BJ (cell line): ENCODE data around the gene SLC9A6. TPM values are rescaled to one million over a fixed set of nuclear protein-coding genes. Genes with fewer than 3 reads are reported as not detected.

Source experiments
- CTCF ChIA-PET: fragments of 350-600 bp; formaldehyde crosslinking; extraction: SDS; loops from one replicate; lab custom pipeline; 2021; ENCODE audit warnings: antibody characterized with exemption, inconsistent platforms; lab: Yijun Ruan, JAX
- POLR2A ChIA-PET: fragments of 300-600 bp; sonication (Branson Sonifier 250); formaldehyde crosslinking; extraction: SDS; loops from one replicate; lab custom pipeline; 2021; ENCODE audit warnings: antibody characterized with exemption; lab: Charles Lee
- DNase-seq: peaks from one replicate; pipeline ENCODE4 v3.0.0-alpha.2; 2011; ENCODE audit warnings: low read depth
- H3K27me3 ChIP-seq: 2 replicates; pipeline ENCODE4 v1.6.0; 2011; ENCODE audit warnings: low read length; ENCODE audit not compliant: control insufficient read depth, insufficient read depth
- H3K36me3 ChIP-seq: 2 replicates; pipeline ENCODE4 v1.5.1; 2011; ENCODE audit warnings: low read length; ENCODE audit not compliant: control insufficient read depth, insufficient read depth
- H3K4me3 ChIP-seq: 2 replicates; pipeline ENCODE4 v1.5.1; 2011; ENCODE audit warnings: low read depth, mild to moderate bottlenecking, control low read depth, low read length
- CTCF ChIP-seq: IDR thresholded peaks from 2 replicates; pipeline ENCODE4 v1.5.1; 2011; ENCODE audit warnings: low read depth, mild to moderate bottlenecking, control low read depth, inconsistent platforms, low read length, moderate library complexity; ENCODE audit not compliant: insufficient read depth
- polyA plus RNA-seq: library from polyadenylated mRNA; depleted of rRNA; stranded (reverse); fragments of >200 nt; gene quantifications from 2 replicates; pipeline ENCODE4 v1.2.3, GENCODE V29; 2011

Gene SLC9A6
- polyA plus RNA-seq, 1 experiment = 6.3 TPM

- POLR2A ChIA-PET = no interaction called here
- H3K27me3 ChIP-seq = no peaks in the 10 kb centered on the region
- CTCF ChIA-PET = no interaction called here
- no peaks in the 10 kb centered on the region for H3K36me3 ChIP-seq
- no peak overlapping the region for H3K4me3 ChIP-seq
- no peak for DNase-seq
- TF ChIP-seq CTCF = no peak
Observed at GRCh38 chrX:135982860-135983259, 2.4 kb upstream of the SLC9A6 start.

GRCh38 chrX:135984256-135984655 is 979 bp upstream of the SLC9A6 start:
- ChIA-PET POLR2A (no interaction called here), CTCF (interaction anchor here (1.2 kb wide), 1 partner anchor 9 kb away, joined by 3 read pairs; no protein-coding TSS in a partner anchor)
- no peak for TF ChIP-seq CTCF
- H3K4me3 ChIP-seq = peak overlapping the region; percentile 74; the same call in 1 of the 2 replicates
- H3K36me3 ChIP-seq = no peaks in the 10 kb centered on the region
- no peak for DNase-seq
- no peaks in the 10 kb centered on the region for H3K27me3 ChIP-seq

- CTCF ChIA-PET = interaction anchor here (1.5 kb wide), 1 partner anchor 198 kb away, joined by 3 read pairs; no protein-coding TSS in a partner anchor
- H3K4me3 ChIP-seq = peak overlapping the region; percentile 74
- no peak for DNase-seq
- POLR2A ChIA-PET = no interaction called here
- TF ChIP-seq CTCF = no peak
- H3K36me3 ChIP-seq = no peaks in the 10 kb centered on the region
- H3K27me3 ChIP-seq = no peaks in the 10 kb centered on the region
Observed at GRCh38 chrX:135984791-135985156, 461 bp upstream of the SLC9A6 start.

- POLR2A ChIA-PET = no interaction called here
- CTCF ChIA-PET = interaction anchor here (1.5 kb wide), 1 partner anchor 197 kb away, joined by 3 read pairs; no protein-coding TSS in a partner anchor
- H3K36me3 ChIP-seq = no peaks in the 10 kb centered on the region
- H3K27me3 ChIP-seq = no peaks in the 10 kb centered on the region
- no peak for DNase-seq
- no peak for TF ChIP-seq CTCF
- H3K4me3 ChIP-seq = peak overlapping the region; percentile 74
Observed at GRCh38 chrX:135985973-135986310, 707 bp downstream of the SLC9A6 start.

DNA sequence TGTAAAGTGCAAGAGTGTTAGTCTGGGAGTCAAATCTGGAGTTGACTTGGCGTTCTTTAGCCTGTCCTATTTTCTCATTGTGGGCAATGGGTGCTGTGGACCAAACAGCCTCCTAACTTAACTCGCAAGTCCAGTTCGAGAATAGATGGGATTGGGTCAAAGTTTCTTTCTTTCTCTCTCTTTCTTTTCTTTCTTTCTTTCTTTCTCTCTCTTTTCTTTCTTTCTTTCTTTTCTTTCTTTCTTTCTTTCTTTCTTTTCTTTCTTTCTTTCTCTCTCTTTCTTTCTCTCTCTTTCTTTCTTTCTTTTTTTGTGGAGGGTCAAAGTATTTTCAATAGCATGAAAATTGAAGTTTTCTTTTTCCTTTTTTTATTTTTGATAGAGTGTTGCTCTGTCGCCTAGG is 3.0 kb downstream of the SLC9A6 start:
- ChIA-PET CTCF (no interaction called here), POLR2A (no interaction called here)
- H3K27me3 ChIP-seq = no peaks in the 10 kb centered on the region
- no peak for DNase-seq
- no peaks in the 10 kb centered on the region for H3K36me3 ChIP-seq
- TF ChIP-seq CTCF = no peak
- H3K4me3 ChIP-seq = no peak overlapping the region
